Measurements from ENCODE around the gene GRIN2A. TPM values are rescaled to one million over a fixed set of nuclear protein-coding genes. Genes with fewer than 3 reads are reported as not detected.

The GRIN2A gene
- total RNA-seq, 1 donor from 2014 or later = not detected

GRCh38 chr16:9775998-9776397, 406.2 kb downstream of the GRIN2A start:
- intact Hi-C loops (cut with micrococcal nuclease) = no loop called here

- intact Hi-C loops (cut with micrococcal nuclease) = no loop called here
Measured at GRCh38 chr16:9773289-9773688, 408.9 kb downstream of the GRIN2A start.

- intact Hi-C loops (cut with micrococcal nuclease) = no loop called here
Measured at GRCh38 chr16:9772526-9773225, 409.6 kb downstream of the GRIN2A start.

- intact Hi-C loops (cut with micrococcal nuclease) = no loop called here
Measured at GRCh38 chr16:9766891-9767290, 415.3 kb downstream of the GRIN2A start.

- intact Hi-C loops (cut with micrococcal nuclease) = no loop called here
Measured at GRCh38 chr16:9763505-9763904, 418.7 kb downstream of the GRIN2A start.

GRCh38 chr16:9761870-9762269, 420.4 kb downstream of the GRIN2A start:
- intact Hi-C loops (cut with micrococcal nuclease) = no loop called here

GRCh38 chr16:9757687-9758086, 424.5 kb downstream of the GRIN2A start:
- intact Hi-C loops (cut with micrococcal nuclease) = no loop called here

- intact Hi-C loops (cut with micrococcal nuclease) = no loop called here
Measured at GRCh38 chr16:9756434-9756833, 425.8 kb downstream of the GRIN2A start.

- intact Hi-C loops (cut with micrococcal nuclease) = no loop called here
Measured at GRCh38 chr16:9755081-9755480, 427.1 kb downstream of the GRIN2A start.

GRCh38 chr16:9741776-9742175, 440.5 kb downstream of the GRIN2A start:
- intact Hi-C loops (cut with micrococcal nuclease) = no loop called here

- intact Hi-C loops (cut with micrococcal nuclease) = no loop called here
Measured at GRCh38 chr16:9739301-9739700, 442.9 kb downstream of the GRIN2A start.

- intact Hi-C loops (cut with micrococcal nuclease) = no loop called here
Measured at GRCh38 chr16:9738690-9739089, 443.5 kb downstream of the GRIN2A start.

GRCh38 chr16:9736547-9736946, 445.7 kb downstream of the GRIN2A start:
- intact Hi-C loops (cut with micrococcal nuclease) = no loop called here

- intact Hi-C loops (cut with micrococcal nuclease) = no loop called here
Measured at GRCh38 chr16:9723136-9723535, 459.1 kb downstream of the GRIN2A start.

GRCh38 chr16:9713907-9714306, 468.3 kb downstream of the GRIN2A start:
- intact Hi-C loops (cut with micrococcal nuclease) = no loop called here

- intact Hi-C loops (cut with micrococcal nuclease) = no loop called here
Measured at GRCh38 chr16:9713156-9713555, 469.1 kb downstream of the GRIN2A start.

GRCh38 chr16:9708972-9709620, 473.1 kb downstream of the GRIN2A start:
- intact Hi-C loops (cut with micrococcal nuclease) = no loop called here

- intact Hi-C loops (cut with micrococcal nuclease) = no loop called here
Measured at GRCh38 chr16:9706217-9706836, 475.9 kb downstream of the GRIN2A start.

- intact Hi-C loops (cut with micrococcal nuclease) = no loop called here
Measured at GRCh38 chr16:9703731-9704130, 478.5 kb downstream of the GRIN2A start.
